DOHH2 (cell line): ENCODE data around the gene RRP7A.
"Not testable (repeated sequence)": the region's sequence is repeated elsewhere in the genome, so short reads cannot be mapped to it uniquely, and the experiment has no call there.

ENCODE experiments used
- EZH2phosphoT487 ChIP-seq: fragments of 200-600 bp; sonication (generic); IDR thresholded peaks from 2 replicates; pipeline ENCODE4 v1.6.1; 2017; ENCODE audit warnings: borderline replicate concordance, mild to moderate bottlenecking, antibody characterized with exemption, low read length, moderate library complexity, mixed read lengths
- TF ChIP-seq, protein P1 (sequence below): fragments of 200-600 bp; sonication (generic); IDR thresholded peaks from one replicate; pipeline ENCODE4 v1.5.1; 2014; ENCODE audit warnings: antibody characterized with exemption, mild to moderate bottlenecking, low read depth, low read length; ENCODE audit not compliant: poor library complexity, severe bottlenecking

DNA sequence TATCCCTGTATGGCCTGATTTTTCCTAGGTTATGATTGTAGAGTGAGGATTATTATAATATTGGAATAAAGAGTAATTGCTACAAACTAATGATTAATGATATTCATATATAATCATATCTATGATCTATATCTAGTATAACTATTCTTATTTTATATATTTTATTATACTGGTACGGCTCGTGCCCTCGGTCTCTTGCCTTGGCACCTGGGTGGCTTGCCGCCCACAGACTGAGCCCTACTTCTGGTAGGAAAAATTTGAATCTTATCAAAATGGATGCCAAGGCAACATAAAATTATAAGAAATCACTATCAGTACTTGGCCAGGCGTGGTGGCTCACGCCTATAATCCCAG is 32.7 kb upstream of the RRP7A start:
- TF ChIP-seq, protein P1, sequence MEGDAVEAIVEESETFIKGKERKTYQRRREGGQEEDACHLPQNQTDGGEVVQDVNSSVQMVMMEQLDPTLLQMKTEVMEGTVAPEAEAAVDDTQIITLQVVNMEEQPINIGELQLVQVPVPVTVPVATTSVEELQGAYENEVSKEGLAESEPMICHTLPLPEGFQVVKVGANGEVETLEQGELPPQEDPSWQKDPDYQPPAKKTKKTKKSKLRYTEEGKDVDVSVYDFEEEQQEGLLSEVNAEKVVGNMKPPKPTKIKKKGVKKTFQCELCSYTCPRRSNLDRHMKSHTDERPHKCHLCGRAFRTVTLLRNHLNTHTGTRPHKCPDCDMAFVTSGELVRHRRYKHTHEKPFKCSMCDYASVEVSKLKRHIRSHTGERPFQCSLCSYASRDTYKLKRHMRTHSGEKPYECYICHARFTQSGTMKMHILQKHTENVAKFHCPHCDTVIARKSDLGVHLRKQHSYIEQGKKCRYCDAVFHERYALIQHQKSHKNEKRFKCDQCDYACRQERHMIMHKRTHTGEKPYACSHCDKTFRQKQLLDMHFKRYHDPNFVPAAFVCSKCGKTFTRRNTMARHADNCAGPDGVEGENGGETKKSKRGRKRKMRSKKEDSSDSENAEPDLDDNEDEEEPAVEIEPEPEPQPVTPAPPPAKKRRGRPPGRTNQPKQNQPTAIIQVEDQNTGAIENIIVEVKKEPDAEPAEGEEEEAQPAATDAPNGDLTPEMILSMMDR: not testable (repeated sequence)
- not testable (repeated sequence) for TF ChIP-seq EZH2phosphoT487
